Astrocyte (in vitro differentiated cells and primary cell): ENCODE measurements around the gene CYP27A1.

ENCODE experiments used
- EZH2 ChIP-seq: IDR thresholded peaks from 2 replicates; pipeline ENCODE4 v1.6.1; 2012; ENCODE audit warnings: mild to moderate bottlenecking, low read length, inconsistent platforms; ENCODE audit not compliant: insufficient read depth
- TF ChIP-seq, protein P1 (sequence below): IDR thresholded peaks from 2 replicates; pipeline ENCODE4 v1.5.1; 2011; ENCODE audit warnings: low read depth, mild to moderate bottlenecking, inconsistent platforms, low read length, moderate library complexity; ENCODE audit not compliant: insufficient read depth

DNA sequence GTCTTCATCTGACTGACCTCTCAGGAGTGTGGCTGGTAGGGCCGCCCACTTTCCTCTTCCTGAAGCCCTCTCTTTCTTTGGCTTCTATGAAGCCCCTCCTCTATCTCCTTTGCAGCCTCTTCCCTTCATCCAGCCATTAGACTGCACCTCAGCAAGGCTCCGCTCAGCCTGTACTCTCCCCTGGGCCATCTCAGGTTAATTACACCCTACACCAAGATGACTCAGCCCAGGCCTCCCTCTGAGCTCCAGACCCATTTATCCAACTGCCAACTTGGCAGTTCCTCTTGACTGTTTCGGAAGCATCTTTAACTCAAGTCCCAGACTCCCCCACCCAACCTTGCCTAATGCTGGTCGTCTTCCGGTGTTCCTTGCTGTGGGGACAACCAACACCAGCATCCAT lies 71.8 kb downstream of the CYP27A1 start:
- no peak for TF ChIP-seq EZH2
- TF ChIP-seq, protein P1, sequence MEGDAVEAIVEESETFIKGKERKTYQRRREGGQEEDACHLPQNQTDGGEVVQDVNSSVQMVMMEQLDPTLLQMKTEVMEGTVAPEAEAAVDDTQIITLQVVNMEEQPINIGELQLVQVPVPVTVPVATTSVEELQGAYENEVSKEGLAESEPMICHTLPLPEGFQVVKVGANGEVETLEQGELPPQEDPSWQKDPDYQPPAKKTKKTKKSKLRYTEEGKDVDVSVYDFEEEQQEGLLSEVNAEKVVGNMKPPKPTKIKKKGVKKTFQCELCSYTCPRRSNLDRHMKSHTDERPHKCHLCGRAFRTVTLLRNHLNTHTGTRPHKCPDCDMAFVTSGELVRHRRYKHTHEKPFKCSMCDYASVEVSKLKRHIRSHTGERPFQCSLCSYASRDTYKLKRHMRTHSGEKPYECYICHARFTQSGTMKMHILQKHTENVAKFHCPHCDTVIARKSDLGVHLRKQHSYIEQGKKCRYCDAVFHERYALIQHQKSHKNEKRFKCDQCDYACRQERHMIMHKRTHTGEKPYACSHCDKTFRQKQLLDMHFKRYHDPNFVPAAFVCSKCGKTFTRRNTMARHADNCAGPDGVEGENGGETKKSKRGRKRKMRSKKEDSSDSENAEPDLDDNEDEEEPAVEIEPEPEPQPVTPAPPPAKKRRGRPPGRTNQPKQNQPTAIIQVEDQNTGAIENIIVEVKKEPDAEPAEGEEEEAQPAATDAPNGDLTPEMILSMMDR, result no peak
